Loucy (cell line): ENCODE data around the gene CCDC167.

Experiments used
- H2AFZ ChIP-seq: fragments of 200-600 bp; sonication (generic); 2 replicates; pipeline ENCODE4 v1.6.0; 2016; ENCODE audit warnings: antibody characterized with exemption, mild to moderate bottlenecking, low read length, moderate library complexity
- H3F3A ChIP-seq: fragments of 200-600 bp; 2 replicates; pipeline ENCODE4 v1.6.0; 2016; ENCODE audit warnings: antibody characterized with exemption, low read depth, mild to moderate bottlenecking
- H3K27me3 ChIP-seq: fragments of 200-600 bp; sonication (generic); 2 replicates; pipeline ENCODE4 v1.6.1; 2014; ENCODE audit warnings: low read length, mild to moderate bottlenecking; ENCODE audit not compliant: insufficient read depth, poor library complexity, severe bottlenecking
- H3K36me3 ChIP-seq: fragments of 200-600 bp; sonication (generic); 2 replicates; pipeline ENCODE4 v1.6.1; 2016; ENCODE audit warnings: low read length; ENCODE audit not compliant: insufficient read depth
- H3K4me1 ChIP-seq: fragments of 200-600 bp; sonication (generic); 2 replicates; pipeline ENCODE4 v1.5.1; 2014; ENCODE audit warnings: low read length, mild to moderate bottlenecking; ENCODE audit not compliant: insufficient read depth, poor library complexity, severe bottlenecking
- H3K4me2 ChIP-seq: fragments of 200-600 bp; sonication (generic); 2 replicates; pipeline ENCODE4 v1.6.0; 2014; ENCODE audit warnings: antibody characterized with exemption, low read length, low read depth, mild to moderate bottlenecking; ENCODE audit not compliant: poor library complexity, severe bottlenecking
- H3K4me3 ChIP-seq: fragments of 200-600 bp; sonication (generic); 2 replicates; pipeline ENCODE4 v1.5.1; 2014; ENCODE audit warnings: low read length, mild to moderate bottlenecking, mixed read lengths; ENCODE audit not compliant: poor library complexity, severe bottlenecking
- H3K79me2 ChIP-seq: fragments of 200-600 bp; sonication (generic); 2 replicates; pipeline ENCODE4 v1.6.1; 2014; ENCODE audit warnings: low read length; ENCODE audit not compliant: insufficient read depth
- H3K9ac ChIP-seq: fragments of 200-600 bp; sonication (generic); 2 replicates; pipeline ENCODE4 v1.6.0; 2014; ENCODE audit warnings: mild to moderate bottlenecking, low read depth, low read length, moderate library complexity; ENCODE audit not compliant: poor library complexity, severe bottlenecking
- H3K9me2 ChIP-seq: fragments of 200-600 bp; sonication (generic); replicated peaks from 2 replicates; pipeline ENCODE4 v1.6.1; 2016; ENCODE audit warnings: low read depth, low read length, mixed read lengths
- H3K9me3 ChIP-seq: fragments of 200-600 bp; sonication (generic); 2 replicates; pipeline ENCODE4 v1.6.1; 2014; ENCODE audit warnings: mild to moderate bottlenecking, antibody characterized with exemption, low read length, low read depth; ENCODE audit not compliant: insufficient read depth
- H4K20me1 ChIP-seq: fragments of 200-600 bp; sonication (generic); 2 replicates; pipeline ENCODE4 v1.6.0; 2014; ENCODE audit warnings: antibody characterized with exemption, low read length, mild to moderate bottlenecking; ENCODE audit not compliant: insufficient read depth, poor library complexity, severe bottlenecking
- CTCF ChIP-seq: fragments of 200-600 bp; sonication (generic); conservative IDR thresholded peaks from 2 replicates; pipeline ENCODE4 v1.5.1; 2014; ENCODE audit warnings: mild to moderate bottlenecking, antibody characterized with exemption, low read length
- EZH2phosphoT487 ChIP-seq: fragments of 200-600 bp; IDR thresholded peaks from 2 replicates; pipeline ENCODE4 v1.6.1; 2018; ENCODE audit warnings: antibody characterized with exemption, mild to moderate bottlenecking, moderate library complexity, borderline replicate concordance

CCDC167 gene

GRCh38 chr6:37477191-37477590 is 22.5 kb downstream of the CCDC167 start:
- no peak overlapping the region for H3K4me3 ChIP-seq
- H3K9me2 ChIP-seq, result no peaks in the 10 kb centered on the region
- H3K27me3 ChIP-seq, result no peaks in the 10 kb centered on the region
- no peak overlapping the region for H3K9ac ChIP-seq
- H3K36me3 ChIP-seq, result peaks cover 99% of the 10 kb centered on the region; the same call in 1 of the 2 replicates
- no peak overlapping the region for H2AFZ ChIP-seq
- no peaks in the 10 kb centered on the region for H3K4me1 ChIP-seq
- no peak overlapping the region for H3K4me2 ChIP-seq
- H3K79me2 ChIP-seq, result no peaks in the 10 kb centered on the region
- TF ChIP-seq CTCF (no peak), EZH2phosphoT487 (no peak)
- no peaks in the 10 kb centered on the region for H3K9me3 ChIP-seq
- H4K20me1 ChIP-seq, result no peaks in the 10 kb centered on the region
- no peaks in the 10 kb centered on the region for H3F3A ChIP-seq

GRCh38 chr6:37474316-37474715 is 25.4 kb downstream of the CCDC167 start:
- no peak overlapping the region for H3K9ac ChIP-seq
- H3K4me1 ChIP-seq, result no peaks in the 10 kb centered on the region
- no peak overlapping the region for H3K4me2 ChIP-seq
- H3K9me2 ChIP-seq, result no peaks in the 10 kb centered on the region
- H3K27me3 ChIP-seq, result no peaks in the 10 kb centered on the region
- H3K4me3 ChIP-seq, result no peak overlapping the region
- H3K79me2 ChIP-seq, result no peaks in the 10 kb centered on the region
- H3K9me3 ChIP-seq, result no peaks in the 10 kb centered on the region
- no peak for TF ChIP-seq EZH2phosphoT487
- TF ChIP-seq CTCF, result no peak
- H2AFZ ChIP-seq, result no peak overlapping the region
- no peaks in the 10 kb centered on the region for H4K20me1 ChIP-seq
- no peaks in the 10 kb centered on the region for H3F3A ChIP-seq
- peaks cover 89% of the 10 kb centered on the region; the same call in 1 of the 2 replicates for H3K36me3 ChIP-seq

- Histone ChIP-seq H3K9me3 (no peaks in the 10 kb centered on the region), H3K36me3 (peaks cover 82% of the 10 kb centered on the region; the same call in 1 of the 2 replicates), H3K4me1 (no peaks in the 10 kb centered on the region), H3K4me2 (no peak overlapping the region), H3K4me3 (no peak overlapping the region), H2AFZ (no peak overlapping the region), H3K79me2 (no peaks in the 10 kb centered on the region), H3K9ac (no peak overlapping the region), H3K27me3 (no peaks in the 10 kb centered on the region), H4K20me1 (no peaks in the 10 kb centered on the region), H3K9me2 (no peaks in the 10 kb centered on the region), H3F3A (no peaks in the 10 kb centered on the region)
- TF ChIP-seq CTCF (no peak), EZH2phosphoT487 (no peak)
Observed at GRCh38 chr6:37473364-37474095, 26.2 kb downstream of the CCDC167 start.
